K562 (cell line): Measurements from ENCODE around the gene DNAJC12. TPM values are rescaled to one million over a fixed set of nuclear protein-coding genes. Genes with fewer than 3 reads are reported as not detected.

Source experiments
- ARNT ChIP-seq, 2 experiments: fragments of 450-650 bp; IDR thresholded peaks; 2 replicates each; pipeline ENCODE4 v1.6.1; 2016; ENCODE audit warnings: mild to moderate bottlenecking in 1 of 2
- CEBPB ChIP-seq: fragments of 450-650 bp; IDR thresholded peaks from 2 replicates; pipeline ENCODE4 v1.6.1; 2016; ENCODE audit warnings: missing genetic modification characterization, missing compliant biosample characterization
- CTCF ChIP-seq, 3 experiments: IDR thresholded peaks in 2 of 3; conservative IDR thresholded peaks in 1 of 3; 2 replicates each; pipeline ENCODE4 v1.5.1; 2011 to 2012; ENCODE audit warnings: low read length in 3 of 3, mild to moderate bottlenecking in 3 of 3, control low read depth in 2 of 3, improper control_type of control experiment in 1 of 3, inconsistent platforms in 1 of 3, low read depth in 1 of 3, mixed read lengths in 1 of 3, moderate library complexity in 1 of 3; ENCODE audit not compliant: insufficient read depth in 2 of 3
- HDAC3 ChIP-seq: fragments of 450-650 bp; IDR thresholded peaks from 2 replicates; pipeline ENCODE4 v1.6.1; 2018; ENCODE audit warnings: borderline replicate concordance, mild to moderate bottlenecking, moderate library complexity; ENCODE audit not compliant: partially characterized antibody
- MNT ChIP-seq, 2 experiments: fragments of 450-650 bp; conservative IDR thresholded peaks; 2 replicates each; pipeline ENCODE4 v1.6.1; 2017; ENCODE audit warnings: mild to moderate bottlenecking in 2 of 2, moderate library complexity in 2 of 2
- NBN ChIP-seq: fragments of 450-650 bp; IDR thresholded peaks from 2 replicates; pipeline ENCODE4 v1.6.1; 2016; ENCODE audit warnings: low read depth, mild to moderate bottlenecking
- NEUROD1 ChIP-seq: fragments of 150-350 bp; IDR thresholded peaks from 2 replicates; pipeline ENCODE4 v1.6.1; 2014; ENCODE audit warnings: borderline replicate concordance, low read length, low read depth; ENCODE audit not compliant: partially characterized antibody
- POLR2A ChIP-seq: fragments of 450-650 bp; conservative IDR thresholded peaks from 2 replicates; pipeline ENCODE4 v1.6.1; 2016
- REST ChIP-seq, 2 experiments: fragments of 450-650 bp; formaldehyde crosslinking in 1 of 2; IDR thresholded peaks; 2 replicates each; pipeline versions ENCODE4 v1.4.0 to v1.6.1; 2014 to 2020; ENCODE audit warnings: mild to moderate bottlenecking in 2 of 2, borderline replicate concordance in 1 of 2, low read depth in 1 of 2
- RNF2 ChIP-seq: sonication (generic); IDR thresholded peaks from 2 replicates; pipeline ENCODE4 v1.6.1; 2016
- SMARCC2 ChIP-seq: fragments of 450-650 bp; IDR thresholded peaks from 2 replicates; pipeline ENCODE4 v1.6.1; 2017; ENCODE audit warnings: antibody characterized with exemption, moderate library complexity, mild to moderate bottlenecking, low read depth
- XRCC3 ChIP-seq: fragments of 450-650 bp; IDR thresholded peaks from 2 replicates; pipeline ENCODE4 v1.6.1; 2017; ENCODE audit warnings: mild to moderate bottlenecking, moderate library complexity
- ZNF280B ChIP-seq: fragments of 250-450 bp; sonication (Bioruptor Pico); IDR thresholded peaks from 2 replicates; pipeline ENCODE4 v1.5.1; 2021; ENCODE audit warnings: mild to moderate bottlenecking
- ZNF57 ChIP-seq: fragments of 450-650 bp; formaldehyde crosslinking; IDR thresholded peaks from 2 replicates; pipeline ENCODE4 v1.4.0; 2020; ENCODE audit warnings: mild to moderate bottlenecking, moderate library complexity
- polyA plus RNA-seq, 8 experiments: library from polyadenylated mRNA; depleted of rRNA in 4 of 8; stranded (reverse) in 5 of 8; unstranded in 3 of 8; fragments of >200 nt; fragmentation: Nextera tagmentation in 2 of 8; fragmentation: Illumina TruSeq in 1 of 8; extraction: Ambion mirVana in 2 of 8; extraction: Trizol in 1 of 8; gene quantifications; 2 replicates each; pipeline versions ENCODE4 v1.2.1 to v1.2.3, GENCODE V29; 2011 to 2014; ENCODE audit warnings: inconsistent platforms in 1 of 8, missing spikeins in 1 of 8
- total RNA-seq, 7 experiments: library from RNA; depleted of rRNA in 6 of 7; stranded (reverse); fragments of >200 nt in 6 of 7; fragmentation: Illumina TruSeq in 2 of 7; extraction: Trizol in 2 of 7; gene quantifications; 2 replicates each; pipeline versions ENCODE4 v1.2.1 to v1.2.3, GENCODE V29; 2011 to 2021; ENCODE audit warnings: low replicate concordance in 1 of 7

DNAJC12 gene
- total and polyA plus RNA-seq, 9 of the 15 experiments (the other 6 are each of a cell fraction or from before 2014, with no cell fraction given), result 7.4 to 95.9 (median 68.5) TPM

- peak; percentile 74; the same call in 1 of the 2 replicates for TF ChIP-seq REST (IDR thresholded peaks at IDR 0.05; ENCODE audit: borderline replicate concordance)
- TF ChIP-seq REST (CRISPR knock-in tag; IDR thresholded peaks at IDR 0.05; ENCODE audit: low read depth), result no peak
- no peak for TF ChIP-seq ZNF280B (CRISPR knock-in tag)
- peak in 2 of 3 experiments; percentile 3 to 25; a peak in 2 of 6 replicates for TF ChIP-seq CTCF (IDR thresholded peaks at IDR 0.05 in 2 of 3, conservative IDR thresholded peaks at IDR 0.05 in 1 of 3; ENCODE audit: insufficient read depth in 2 of 3, low read depth in 1 of 3, low read length in 3 of 3)
- no peak for TF ChIP-seq ZNF57 (CRISPR knock-in tag)
- TF ChIP-seq NEUROD1, result no peak
- peak; percentile 60 for TF ChIP-seq CEBPB
- peak; percentile 29 for TF ChIP-seq HDAC3
- TF ChIP-seq NBN, result peak; percentile 63
- peak; percentile 90 to 94 for TF ChIP-seq MNT (conservative IDR thresholded peaks at IDR 0.05)
- peak; percentile 84 for TF ChIP-seq POLR2A
- TF ChIP-seq XRCC3, result 0 out of 2 replicates have a peak, but pooled peaks have one; percentile 58
- TF ChIP-seq RNF2, result no peak
- 0 out of 2 replicates have a peak, but pooled peaks have one; percentile 37 for TF ChIP-seq SMARCC2
- TF ChIP-seq ARNT (IDR thresholded peaks at IDR 0.05), result peak in 1 of 2 experiments; percentile 54; a peak in 1 of 4 replicates
Measured at GRCh38 chr10:67837541-67838314, at the start of gene DNAJC12 (continued).
